ENCODE results near the gene CHN2.
"Not testable (repeated sequence)": the region's sequence is repeated elsewhere in the genome, so short reads cannot be mapped to it uniquely, and the experiment has no call there.

Gene CHN2

GRCh38 chr7:29189743-29190201 is 4.8 kb upstream of the CHN2 start:
- no peak for DNase-seq (ENCODE audit: low read depth)

- no peak for DNase-seq (ENCODE audit: low read depth)
Observed at GRCh38 chr7:29190349-29191045, 4.1 kb upstream of the CHN2 start.

GRCh38 chr7:29192323-29192722 is 2.3 kb upstream of the CHN2 start:
- no peak for DNase-seq (ENCODE audit: low read depth)

GRCh38 chr7:29192811-29193210 is 1.8 kb upstream of the CHN2 start:
- DNase-seq (ENCODE audit: low read depth): no peak

GRCh38 chr7:29193316-29194205 is 1.0 kb upstream of the CHN2 start:
- no peak for DNase-seq (ENCODE audit: low read depth)

GRCh38 chr7:29194206-29194593 is 375 bp upstream of the CHN2 start:
- no peak for DNase-seq (ENCODE audit: low read depth)

- DNase-seq (ENCODE audit: low read depth): no peak
Observed at GRCh38 chr7:29196191-29196590, 1.6 kb downstream of the CHN2 start.

GRCh38 chr7:29196971-29197595 is 2.5 kb downstream of the CHN2 start:
- no peak for DNase-seq (ENCODE audit: low read depth)

GRCh38 chr7:29197916-29198315 is 3.3 kb downstream of the CHN2 start:
- DNase-seq (ENCODE audit: low read depth): no peak

- no peak for DNase-seq (ENCODE audit: low read depth)
Observed at GRCh38 chr7:29199776-29200175, 5.2 kb downstream of the CHN2 start.

- DNase-seq (ENCODE audit: low read depth): no peak
Observed at GRCh38 chr7:29202651-29203069, 8.1 kb downstream of the CHN2 start.

- DNase-seq (ENCODE audit: low read depth): no peak
Observed at GRCh38 chr7:29204491-29205272, 10.1 kb downstream of the CHN2 start.

GRCh38 chr7:29207162-29207801 is 12.7 kb downstream of the CHN2 start:
- DNase-seq (ENCODE audit: low read depth): no peak

GRCh38 chr7:29208410-29209250 is 14.1 kb downstream of the CHN2 start:
- no peak for DNase-seq (ENCODE audit: low read depth)

- no peak for DNase-seq (ENCODE audit: low read depth)
Observed at GRCh38 chr7:29209745-29210144, 15.2 kb downstream of the CHN2 start.

GRCh38 chr7:29212736-29213135 is 18.2 kb downstream of the CHN2 start:
- DNase-seq (ENCODE audit: low read depth): not testable (repeated sequence)

- DNase-seq (ENCODE audit: low read depth): no peak
Observed at GRCh38 chr7:29214056-29214455, 19.5 kb downstream of the CHN2 start.

GRCh38 chr7:29214816-29215215 is 20.2 kb downstream of the CHN2 start:
- no peak for DNase-seq (ENCODE audit: low read depth)

GRCh38 chr7:29216128-29216527 is 21.6 kb downstream of the CHN2 start:
- DNase-seq (ENCODE audit: low read depth): no peak

GRCh38 chr7:29217113-29217512 is 22.5 kb downstream of the CHN2 start:
- DNase-seq (ENCODE audit: low read depth): no peak

- no peak for DNase-seq (ENCODE audit: low read depth)
Observed at GRCh38 chr7:29224726-29225125, 30.2 kb downstream of the CHN2 start.
